ENCODE results near the gene RPL27. TPM values are rescaled to one million over a fixed set of nuclear protein-coding genes. Genes with fewer than 3 reads are reported as not detected.

The RPL27 gene
- total RNA-seq, 2 experiments from 2014 or later, result 1,640 to 1,647 TPM

DNA sequence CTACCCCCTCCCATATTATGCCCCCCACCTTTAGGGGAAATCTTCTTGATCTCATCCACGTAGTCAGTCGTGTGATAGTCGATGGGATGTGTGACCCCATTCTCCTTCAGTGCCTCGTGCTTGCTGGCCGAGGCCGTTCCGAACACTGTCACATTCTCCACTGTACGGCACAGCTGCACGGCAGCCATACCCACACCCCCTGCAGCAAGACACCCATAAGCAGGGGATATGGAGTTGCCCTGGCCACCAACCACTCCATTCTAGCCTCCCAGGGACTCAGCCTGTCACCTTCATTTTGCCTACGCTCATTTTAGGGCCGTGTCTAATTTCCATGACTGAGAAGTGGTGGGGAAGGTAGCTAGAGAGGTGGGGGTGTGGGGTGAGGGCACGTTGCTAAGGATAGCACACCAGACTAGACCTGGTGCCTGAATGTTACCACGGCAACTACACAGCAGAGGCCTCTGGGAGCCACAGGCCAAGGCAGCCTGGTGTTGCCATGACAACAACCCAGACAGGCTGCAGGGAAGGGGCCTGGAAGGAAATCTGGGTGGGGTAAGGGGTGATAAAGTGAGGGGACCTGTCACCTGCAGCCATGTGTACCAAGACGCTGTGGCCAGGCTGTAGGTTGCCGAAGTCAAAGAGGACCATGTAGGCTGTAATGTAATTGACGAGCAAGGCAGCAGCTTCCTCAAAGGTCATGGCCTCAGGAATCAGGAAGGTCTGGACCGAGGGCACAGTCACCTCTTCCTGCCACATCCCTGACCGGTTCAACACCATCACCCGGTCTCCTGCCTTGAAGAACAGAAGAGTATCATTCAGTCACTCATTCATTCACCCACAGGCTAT is 20.0 kb downstream of the RPL27 start:
- no peak overlapping the region for H3K4me3 Mint-ChIP-seq
- peak; percentile 15 for ATAC-seq
- H3K27ac Mint-ChIP-seq, result no peak overlapping the region
- H3K9me3 Mint-ChIP-seq, result no peaks in the 10 kb centered on the region
- TF ChIP-seq, protein P1, sequence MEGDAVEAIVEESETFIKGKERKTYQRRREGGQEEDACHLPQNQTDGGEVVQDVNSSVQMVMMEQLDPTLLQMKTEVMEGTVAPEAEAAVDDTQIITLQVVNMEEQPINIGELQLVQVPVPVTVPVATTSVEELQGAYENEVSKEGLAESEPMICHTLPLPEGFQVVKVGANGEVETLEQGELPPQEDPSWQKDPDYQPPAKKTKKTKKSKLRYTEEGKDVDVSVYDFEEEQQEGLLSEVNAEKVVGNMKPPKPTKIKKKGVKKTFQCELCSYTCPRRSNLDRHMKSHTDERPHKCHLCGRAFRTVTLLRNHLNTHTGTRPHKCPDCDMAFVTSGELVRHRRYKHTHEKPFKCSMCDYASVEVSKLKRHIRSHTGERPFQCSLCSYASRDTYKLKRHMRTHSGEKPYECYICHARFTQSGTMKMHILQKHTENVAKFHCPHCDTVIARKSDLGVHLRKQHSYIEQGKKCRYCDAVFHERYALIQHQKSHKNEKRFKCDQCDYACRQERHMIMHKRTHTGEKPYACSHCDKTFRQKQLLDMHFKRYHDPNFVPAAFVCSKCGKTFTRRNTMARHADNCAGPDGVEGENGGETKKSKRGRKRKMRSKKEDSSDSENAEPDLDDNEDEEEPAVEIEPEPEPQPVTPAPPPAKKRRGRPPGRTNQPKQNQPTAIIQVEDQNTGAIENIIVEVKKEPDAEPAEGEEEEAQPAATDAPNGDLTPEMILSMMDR (IDR thresholded peaks at IDR 0.05), result no peak
- peaks cover 31% of the 10 kb centered on the region for H3K4me1 Mint-ChIP-seq (ENCODE audit: low read depth)
- intact Hi-C loops (cut with micrococcal nuclease), result loop anchor here (10.0 kb wide), 1 partner anchor 197 kb away; the partner anchor contains the start of gene TMEM106A
- H3K36me3 Mint-ChIP-seq (ENCODE audit: low read depth), result no peaks in the 10 kb centered on the region
- H3K27me3 Mint-ChIP-seq, result no peaks in the 10 kb centered on the region
- DNase-seq, result no peak
- POLR2A ChIA-PET, result interaction anchor here (1.0 to 3.1 kb wide), 3 partner anchors 8 to 19 kb away, joined by 3 to 13 read pairs (median 7); partner anchors contain the start of genes IFI35 and RPL27
- CTCF ChIA-PET, result no interaction called here

DNA sequence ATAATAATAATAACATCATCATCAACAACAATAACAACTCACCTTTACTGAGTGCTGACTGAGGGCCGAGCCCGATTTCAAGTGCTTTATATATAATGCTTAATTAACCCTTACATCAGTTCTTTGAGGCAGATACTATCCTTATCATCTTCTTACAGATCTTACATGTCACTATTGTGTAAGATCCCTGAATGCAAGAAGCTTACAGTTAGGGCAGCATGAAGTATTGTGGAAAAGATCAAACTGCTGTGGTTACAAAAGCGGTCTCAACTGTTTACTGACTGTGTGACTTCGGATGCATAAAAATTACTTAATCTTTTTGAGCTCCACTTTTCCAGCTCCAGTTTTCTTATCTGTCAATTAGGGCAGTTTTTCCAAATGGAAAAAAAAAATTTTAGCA is 20.7 kb downstream of the RPL27 start:
- no peaks in the 10 kb centered on the region for H3K27me3 Mint-ChIP-seq
- H3K4me1 Mint-ChIP-seq (ENCODE audit: low read depth), result peaks cover 31% of the 10 kb centered on the region
- ChIA-PET POLR2A (interaction anchor here (0.7 to 3.1 kb wide), 5 partner anchors 9 to 703 kb away, joined by 3 to 13 read pairs (median 4); partner anchors contain the start of genes IFI35 and RPL27), CTCF (no interaction called here)
- intact Hi-C loops (cut with micrococcal nuclease), result loop anchor here (10.0 kb wide), 1 partner anchor 196 kb away; the partner anchor contains the start of gene TMEM106A
- ATAC-seq (no peak), DNase-seq (no peak)
- no peak overlapping the region for H3K27ac Mint-ChIP-seq
- H3K4me3 Mint-ChIP-seq, result no peak overlapping the region
- H3K9me3 Mint-ChIP-seq, result no peaks in the 10 kb centered on the region
- H3K36me3 Mint-ChIP-seq (ENCODE audit: low read depth), result no peaks in the 10 kb centered on the region
- TF ChIP-seq, protein P1 (IDR thresholded peaks at IDR 0.05), result no peak

DNA sequence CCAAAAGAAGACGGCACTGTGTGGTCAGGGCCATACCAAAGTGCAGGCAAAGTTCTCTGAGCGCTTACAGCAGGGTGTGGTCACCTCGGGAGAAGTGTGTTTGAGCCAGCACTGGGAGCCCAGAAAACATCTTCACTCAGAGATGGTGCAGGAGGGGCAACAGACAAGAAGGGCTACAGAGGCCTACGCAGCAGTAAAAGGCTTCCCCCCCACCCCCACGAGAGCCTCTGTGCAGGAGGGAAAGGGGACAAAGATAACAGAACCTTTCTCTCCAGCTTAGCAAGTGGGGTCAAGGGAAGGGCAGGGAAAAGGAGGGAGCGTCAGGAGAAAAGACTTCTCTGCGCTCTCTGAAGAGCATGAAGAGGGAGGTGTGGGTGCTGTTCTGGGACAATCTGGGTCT is 21.2 kb downstream of the RPL27 start:
- H3K36me3 Mint-ChIP-seq (ENCODE audit: low read depth), result no peaks in the 10 kb centered on the region
- H3K4me3 Mint-ChIP-seq, result no peak overlapping the region
- CTCF ChIA-PET, result no interaction called here
- no peaks in the 10 kb centered on the region for H3K9me3 Mint-ChIP-seq
- POLR2A ChIA-PET, result interaction anchor here (0.7 to 3.7 kb wide), 5 partner anchors 9 to 702 kb away, joined by 3 to 23 read pairs (median 4); partner anchors contain the start of genes IFI35 and RPL27
- TF ChIP-seq, protein P1 (IDR thresholded peaks at IDR 0.05), result no peak
- no peak for ATAC-seq
- peaks cover 34% of the 10 kb centered on the region for H3K4me1 Mint-ChIP-seq (ENCODE audit: low read depth)
- no peak overlapping the region for H3K27ac Mint-ChIP-seq
- DNase-seq, result no peak
- no peaks in the 10 kb centered on the region for H3K27me3 Mint-ChIP-seq
- intact Hi-C loops (cut with micrococcal nuclease), result loop anchor here (10.0 kb wide), 1 partner anchor 195 kb away; the partner anchor contains the start of gene TMEM106A

DNA sequence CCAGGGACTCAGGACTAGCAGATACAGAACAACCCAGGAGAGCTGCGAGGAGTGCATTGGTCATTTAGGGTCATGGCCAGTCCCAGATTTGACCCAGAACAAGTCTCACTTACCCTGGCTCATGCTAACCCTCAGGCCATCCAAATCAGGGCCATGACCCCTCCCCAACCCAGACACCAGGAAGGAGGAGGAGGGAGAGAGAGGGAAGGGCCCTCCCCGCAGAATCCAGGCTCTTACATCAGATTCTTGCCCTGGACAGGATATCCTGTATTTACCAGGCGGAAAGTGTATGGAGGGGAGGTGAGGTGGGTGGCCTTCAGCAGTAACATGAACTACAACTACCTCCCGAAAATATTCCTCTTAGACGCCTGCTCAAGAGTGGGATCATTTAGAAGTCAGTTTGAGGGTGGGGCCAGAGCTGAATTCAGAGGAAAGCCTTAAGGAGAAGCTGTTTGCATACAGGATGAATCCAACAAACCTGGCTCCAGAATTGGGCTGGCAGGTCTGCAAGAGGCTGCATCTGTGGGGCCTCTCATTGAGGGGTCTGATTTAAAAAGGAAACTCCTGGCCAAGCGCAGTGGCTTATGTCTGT is 21.9 kb downstream of the RPL27 start:
- ChIA-PET CTCF (no interaction called here), POLR2A (interaction anchor here (1.1 to 3.7 kb wide), 4 partner anchors 14 to 295 kb away, joined by 3 to 23 read pairs (median 8); partner anchors contain the start of genes IFI35 and RPL27)
- H3K4me1 Mint-ChIP-seq (ENCODE audit: low read depth), result peaks cover 39% of the 10 kb centered on the region
- H3K9me3 Mint-ChIP-seq, result no peaks in the 10 kb centered on the region
- H3K36me3 Mint-ChIP-seq (ENCODE audit: low read depth), result no peaks in the 10 kb centered on the region
- no peak for DNase-seq
- H3K27ac Mint-ChIP-seq, result no peak overlapping the region
- peak overlapping the region; percentile 15 for H3K4me3 Mint-ChIP-seq
- H3K27me3 Mint-ChIP-seq, result no peaks in the 10 kb centered on the region
- no peak for ATAC-seq
- TF ChIP-seq, protein P1 (IDR thresholded peaks at IDR 0.05), result no peak
- intact Hi-C loops (cut with micrococcal nuclease), result loop anchor here (10.0 kb wide), 1 partner anchor 295 kb away; no protein-coding TSS in a partner anchor
